ENCODE measurements around the gene SPATS2L.

DNA sequence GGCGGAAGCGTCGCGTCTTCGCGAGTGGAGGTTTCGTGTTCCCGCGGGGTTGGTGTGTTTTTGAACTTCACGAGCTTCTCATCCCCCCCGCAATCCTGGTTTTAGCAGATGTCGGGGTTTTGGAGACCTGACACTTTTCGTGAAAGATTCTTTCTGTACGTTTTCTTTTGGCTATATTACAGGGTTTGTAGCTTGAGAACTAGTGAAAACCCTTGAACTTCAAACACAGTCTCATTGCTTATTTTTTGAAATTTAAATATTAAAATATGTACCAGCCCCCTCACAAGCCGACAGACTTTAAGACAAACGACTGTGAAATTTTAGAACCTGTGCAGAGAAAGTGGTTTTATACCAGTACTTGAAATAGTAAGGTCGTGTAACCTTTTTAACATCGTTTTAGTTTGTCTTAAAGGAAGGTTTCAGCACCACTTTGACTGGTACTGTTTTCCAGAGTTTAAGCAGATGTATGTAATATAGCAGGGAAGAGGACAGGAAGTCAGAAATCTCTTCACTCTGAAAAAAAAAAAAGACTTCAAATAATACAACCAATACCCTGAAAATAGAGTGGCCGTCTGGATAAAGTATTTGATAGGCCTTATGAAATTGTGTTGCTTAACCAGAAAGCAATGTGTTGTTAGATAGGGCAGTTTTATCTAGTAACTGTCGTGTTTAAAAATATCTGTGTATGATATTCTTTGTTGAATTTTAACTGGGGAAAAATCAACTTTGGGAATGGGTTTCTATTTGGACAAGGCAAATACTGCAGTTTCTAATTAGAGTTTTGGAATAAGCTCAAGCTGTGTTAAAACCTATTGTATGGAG, 1.4 kb downstream of the SPATS2L start:
- TF ChIP-seq, protein P1, sequence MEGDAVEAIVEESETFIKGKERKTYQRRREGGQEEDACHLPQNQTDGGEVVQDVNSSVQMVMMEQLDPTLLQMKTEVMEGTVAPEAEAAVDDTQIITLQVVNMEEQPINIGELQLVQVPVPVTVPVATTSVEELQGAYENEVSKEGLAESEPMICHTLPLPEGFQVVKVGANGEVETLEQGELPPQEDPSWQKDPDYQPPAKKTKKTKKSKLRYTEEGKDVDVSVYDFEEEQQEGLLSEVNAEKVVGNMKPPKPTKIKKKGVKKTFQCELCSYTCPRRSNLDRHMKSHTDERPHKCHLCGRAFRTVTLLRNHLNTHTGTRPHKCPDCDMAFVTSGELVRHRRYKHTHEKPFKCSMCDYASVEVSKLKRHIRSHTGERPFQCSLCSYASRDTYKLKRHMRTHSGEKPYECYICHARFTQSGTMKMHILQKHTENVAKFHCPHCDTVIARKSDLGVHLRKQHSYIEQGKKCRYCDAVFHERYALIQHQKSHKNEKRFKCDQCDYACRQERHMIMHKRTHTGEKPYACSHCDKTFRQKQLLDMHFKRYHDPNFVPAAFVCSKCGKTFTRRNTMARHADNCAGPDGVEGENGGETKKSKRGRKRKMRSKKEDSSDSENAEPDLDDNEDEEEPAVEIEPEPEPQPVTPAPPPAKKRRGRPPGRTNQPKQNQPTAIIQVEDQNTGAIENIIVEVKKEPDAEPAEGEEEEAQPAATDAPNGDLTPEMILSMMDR (IDR thresholded peaks at IDR 0.05): no peak
- TF ChIP-seq, protein P2, sequence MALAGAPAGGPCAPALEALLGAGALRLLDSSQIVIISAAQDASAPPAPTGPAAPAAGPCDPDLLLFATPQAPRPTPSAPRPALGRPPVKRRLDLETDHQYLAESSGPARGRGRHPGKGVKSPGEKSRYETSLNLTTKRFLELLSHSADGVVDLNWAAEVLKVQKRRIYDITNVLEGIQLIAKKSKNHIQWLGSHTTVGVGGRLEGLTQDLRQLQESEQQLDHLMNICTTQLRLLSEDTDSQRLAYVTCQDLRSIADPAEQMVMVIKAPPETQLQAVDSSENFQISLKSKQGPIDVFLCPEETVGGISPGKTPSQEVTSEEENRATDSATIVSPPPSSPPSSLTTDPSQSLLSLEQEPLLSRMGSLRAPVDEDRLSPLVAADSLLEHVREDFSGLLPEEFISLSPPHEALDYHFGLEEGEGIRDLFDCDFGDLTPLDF (CRISPR knock-in tag; IDR thresholded peaks at IDR 0.05): no peak
- TF ChIP-seq, protein P3, sequence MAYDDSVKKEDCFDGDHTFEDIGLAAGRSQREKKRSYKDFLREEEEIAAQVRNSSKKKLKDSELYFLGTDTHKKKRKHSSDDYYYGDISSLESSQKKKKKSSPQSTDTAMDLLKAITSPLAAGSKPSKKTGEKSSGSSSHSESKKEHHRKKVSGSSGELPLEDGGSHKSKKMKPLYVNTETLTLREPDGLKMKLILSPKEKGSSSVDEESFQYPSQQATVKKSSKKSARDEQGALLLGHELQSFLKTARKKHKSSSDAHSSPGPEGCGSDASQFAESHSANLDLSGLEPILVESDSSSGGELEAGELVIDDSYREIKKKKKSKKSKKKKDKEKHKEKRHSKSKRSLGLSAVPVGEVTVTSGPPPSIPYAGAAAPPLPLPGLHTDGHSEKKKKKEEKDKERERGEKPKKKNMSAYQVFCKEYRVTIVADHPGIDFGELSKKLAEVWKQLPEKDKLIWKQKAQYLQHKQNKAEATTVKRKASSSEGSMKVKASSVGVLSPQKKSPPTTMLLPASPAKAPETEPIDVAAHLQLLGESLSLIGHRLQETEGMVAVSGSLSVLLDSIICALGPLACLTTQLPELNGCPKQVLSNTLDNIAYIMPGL (CRISPR knock-in tag; IDR thresholded peaks at IDR 0.05): no peak
- TF ChIP-seq, protein P4, sequence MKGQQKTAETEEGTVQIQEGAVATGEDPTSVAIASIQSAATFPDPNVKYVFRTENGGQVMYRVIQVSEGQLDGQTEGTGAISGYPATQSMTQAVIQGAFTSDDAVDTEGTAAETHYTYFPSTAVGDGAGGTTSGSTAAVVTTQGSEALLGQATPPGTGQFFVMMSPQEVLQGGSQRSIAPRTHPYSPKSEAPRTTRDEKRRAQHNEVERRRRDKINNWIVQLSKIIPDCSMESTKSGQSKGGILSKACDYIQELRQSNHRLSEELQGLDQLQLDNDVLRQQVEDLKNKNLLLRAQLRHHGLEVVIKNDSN (CRISPR knock-in tag; IDR thresholded peaks at IDR 0.05): no peak
- TF ChIP-seq ETV6 (CRISPR knock-in tag; IDR thresholded peaks at IDR 0.05): no peak
- no peak for TF ChIP-seq ESRRA (CRISPR knock-in tag; IDR thresholded peaks at IDR 0.05; ENCODE audit: borderline replicate concordance)
